Activated naive CD8-positive, alpha-beta T cell treated with anti-CD3 and anti-CD28 coated beads, Interleukin-2, amount 10 ng/mL, durations not matched to agents 7 days and 5 days (primary cell): ENCODE data around the gene MAZ. TPM values are rescaled to one million over a fixed set of nuclear protein-coding genes. Genes with fewer than 3 reads are reported as not detected.
"Not testable (repeated sequence)": the region's sequence is repeated elsewhere in the genome, so short reads cannot be mapped to it uniquely, and the experiment has no call there.

Experiments used
- ATAC-seq: fragments of 150-1000 bp; cut with Tn5 transposase; one replicate; pipeline ENCODE4 v1.10.0; 2021; ENCODE audit warnings: low read depth, moderate library complexity
- POLR2A ChIA-PET: fragments of 350-600 bp; sonication (Branson Sonifier 250); formaldehyde crosslinking; loops from one replicate; lab custom pipeline; 2021; ENCODE audit warnings: antibody characterized with exemption; lab: Charles Lee
- DNase-seq: peaks from one replicate; pipeline ENCODE4 v3.0.0; 2021
- H3K27ac Mint-ChIP-seq: one replicate; pipeline ENCODE4 v1.8.0; 2022; ENCODE audit warnings: mild to moderate bottlenecking, mixed read lengths
- H3K27me3 Mint-ChIP-seq: one replicate; pipeline ENCODE4 v1.8.0; 2022; ENCODE audit warnings: mild to moderate bottlenecking, moderate library complexity, mixed read lengths
- H3K36me3 Mint-ChIP-seq: one replicate; pipeline ENCODE4 v1.8.0; 2021; ENCODE audit warnings: mild to moderate bottlenecking, mixed read lengths
- H3K4me1 Mint-ChIP-seq: one replicate; pipeline ENCODE4 v1.8.0; 2021; ENCODE audit warnings: mixed read lengths
- H3K4me3 Mint-ChIP-seq: one replicate; pipeline ENCODE4 v1.8.0; 2022; ENCODE audit warnings: mild to moderate bottlenecking, moderate library complexity, mixed read lengths
- H3K9me3 Mint-ChIP-seq: one replicate; pipeline ENCODE4 v1.8.0; 2021; ENCODE audit warnings: mixed read lengths
- total RNA-seq, 2 experiments: library from RNA; stranded (reverse); gene quantifications; one replicate each; pipeline ENCODE4 v1.2.3, GENCODE V29; 2021

Gene MAZ
- 100 to 1,000 TPM; 395 to 418 TPM for total RNA-seq

DNA sequence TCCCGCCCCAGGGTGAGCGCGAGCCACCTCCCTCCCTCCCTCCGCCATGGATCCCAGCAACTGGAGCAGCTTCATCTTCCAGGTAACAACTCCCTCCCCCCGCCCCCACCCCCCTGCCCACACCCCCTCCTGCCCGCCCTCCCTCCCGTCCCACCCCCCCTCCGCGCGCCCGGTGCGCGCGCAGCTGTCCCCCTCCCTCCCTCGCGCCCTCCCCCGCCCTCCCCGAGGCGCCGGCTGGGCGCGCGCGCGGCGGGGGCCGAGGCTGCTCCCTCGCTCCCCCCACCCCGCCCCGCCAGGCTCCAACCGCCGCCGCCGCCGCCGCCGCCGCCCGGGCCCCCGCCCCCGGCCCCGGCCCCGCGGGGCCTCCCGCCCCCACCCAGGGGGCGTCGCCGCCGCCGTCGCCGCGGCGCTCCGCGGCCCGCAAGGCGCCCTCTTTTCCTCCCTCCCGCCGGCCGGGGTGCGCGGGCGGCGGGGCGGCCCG lies at the start of gene MAZ:
Gene MAZ (plus strand): TSS at position 431 of the 481 bp plus-strand sequence. CDS start 173 bp downstream, outside the sequence.
- no peaks in the 10 kb centered on the region for H3K27me3 Mint-ChIP-seq
- H3K4me3 Mint-ChIP-seq, result peak within 1 kb of the TSS; percentile 100
- DNase-seq (peak; percentile 82), ATAC-seq (no peak)
- peaks cover 36% of the 10 kb centered on the region for H3K4me1 Mint-ChIP-seq
- POLR2A ChIA-PET, result interaction anchor here (0.5 to 8.7 kb wide), 11 partner anchors 11 to 1296 kb away, joined by 3 to 165 read pairs (median 12); partner anchors contain the start of genes ALDOA, C16orf54, KCTD13 and KIF22
- peaks cover 50% of the 10 kb centered on the region for H3K36me3 Mint-ChIP-seq
- no peaks in the 10 kb centered on the region for H3K9me3 Mint-ChIP-seq
- H3K27ac Mint-ChIP-seq, result peak within 1 kb of the TSS; percentile 98

DNA sequence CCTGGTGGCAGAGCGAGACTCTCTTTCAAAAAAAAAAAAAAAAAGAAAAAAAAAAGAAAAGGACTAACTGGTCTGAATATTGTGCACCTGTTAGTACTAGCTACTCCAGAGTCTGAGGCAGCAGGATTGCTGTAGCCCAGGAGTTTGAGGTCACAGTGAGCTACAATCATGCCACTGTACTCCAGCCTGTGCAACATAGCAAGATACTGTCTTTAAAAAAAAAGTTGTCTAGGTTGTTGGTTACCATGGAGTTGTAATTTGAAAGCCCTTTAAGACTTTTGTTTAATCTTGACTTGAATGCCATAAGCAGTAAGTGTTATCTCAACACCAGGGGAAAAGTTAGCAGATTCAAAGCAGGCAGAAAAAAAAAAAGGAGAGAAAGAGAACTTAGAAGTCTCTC lies 49.7 kb upstream of the MAZ start:
- ATAC-seq (no peak), DNase-seq (no peak)
- no peak overlapping the region for H3K4me3 Mint-ChIP-seq
- peaks cover 12% of the 10 kb centered on the region for H3K4me1 Mint-ChIP-seq
- POLR2A ChIA-PET, result interaction anchor here (0.7 to 1.4 kb wide), 3 partner anchors 33 to 154 kb away, joined by 3 to 7 read pairs (median 4); no protein-coding TSS in a partner anchor
- H3K27me3 Mint-ChIP-seq, result no peaks in the 10 kb centered on the region
- H3K27ac Mint-ChIP-seq, result no peak overlapping the region
- no peaks in the 10 kb centered on the region for H3K36me3 Mint-ChIP-seq
- H3K9me3 Mint-ChIP-seq, result no peaks in the 10 kb centered on the region

DNA sequence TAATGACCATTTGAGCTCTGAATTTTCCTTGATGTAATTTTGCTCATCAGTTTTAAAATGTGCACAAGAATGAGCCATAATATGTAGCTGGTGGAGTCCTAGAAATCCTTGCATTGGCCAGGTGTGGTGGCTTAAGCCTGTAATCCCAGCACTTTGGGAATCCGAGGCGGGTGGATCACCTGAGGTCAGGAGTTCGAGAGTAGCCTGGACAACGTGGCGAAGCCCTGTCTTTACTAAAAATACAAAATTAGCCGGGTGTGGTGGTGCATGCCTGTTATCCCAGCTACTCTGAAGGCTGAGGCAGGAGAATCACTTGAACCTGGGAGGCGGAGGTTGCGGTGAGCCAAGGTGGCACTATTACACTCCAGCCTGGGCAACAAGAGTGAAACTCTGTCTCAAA lies 49.2 kb upstream of the MAZ start:
- ATAC-seq, H3K4me3 Mint-ChIP-seq, H3K27ac Mint-ChIP-seq, H3K36me3 Mint-ChIP-seq, H3K9me3 Mint-ChIP-seq, DNase-seq, H3K27me3 Mint-ChIP-seq: not testable (repeated sequence)
- H3K4me1 Mint-ChIP-seq, result peaks cover 12% of the 10 kb centered on the region
- POLR2A ChIA-PET, result interaction anchor here (0.7 to 1.4 kb wide), 2 partner anchors 32 to 65 kb away, joined by 4 to 7 read pairs; no protein-coding TSS in a partner anchor

DNA sequence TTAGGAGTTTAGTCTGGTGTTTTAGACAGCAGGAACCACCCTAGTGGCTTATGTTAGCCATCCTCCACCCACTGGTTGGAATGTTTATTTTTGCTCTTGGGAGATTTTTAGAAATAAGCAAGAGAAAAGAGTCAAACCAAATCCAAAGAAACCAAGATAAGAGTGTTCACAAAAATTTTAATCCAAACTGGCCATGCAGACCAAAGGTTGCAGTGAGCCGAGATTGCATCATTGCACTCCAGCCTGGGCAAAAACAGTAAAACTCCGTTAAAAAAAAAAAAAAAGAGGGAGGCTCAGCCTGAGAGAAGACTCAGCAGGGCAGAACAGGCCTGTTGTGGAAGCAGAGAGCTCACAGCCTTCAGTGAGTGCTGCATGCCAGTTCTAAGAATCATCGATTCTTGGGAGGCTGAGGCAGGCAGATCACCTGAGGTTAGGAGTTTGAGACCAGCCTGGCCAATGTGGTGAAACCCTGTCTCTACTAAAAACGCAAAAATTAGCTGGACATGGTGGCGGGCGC lies 48.3 kb upstream of the MAZ start:
- no peak overlapping the region for H3K27ac Mint-ChIP-seq
- POLR2A ChIA-PET, result no interaction called here
- H3K4me1 Mint-ChIP-seq, result peaks cover 12% of the 10 kb centered on the region
- no peaks in the 10 kb centered on the region for H3K9me3 Mint-ChIP-seq
- H3K36me3 Mint-ChIP-seq, result no peaks in the 10 kb centered on the region
- no peak for ATAC-seq
- no peak overlapping the region for H3K4me3 Mint-ChIP-seq
- no peak for DNase-seq
- no peaks in the 10 kb centered on the region for H3K27me3 Mint-ChIP-seq

GRCh38 chr16:29760567-29761279 lies 45.6 kb upstream of the MAZ start:
- no peaks in the 10 kb centered on the region for H3K27me3 Mint-ChIP-seq
- ATAC-seq, result no peak
- POLR2A ChIA-PET, result no interaction called here

GRCh38 chr16:29761280-29761651 lies 45.1 kb upstream of the MAZ start:
- not testable (repeated sequence) for H3K9me3 Mint-ChIP-seq, H3K4me3 Mint-ChIP-seq, ATAC-seq, H3K4me1 Mint-ChIP-seq, DNase-seq, H3K27me3 Mint-ChIP-seq, H3K27ac Mint-ChIP-seq, H3K36me3 Mint-ChIP-seq
- POLR2A ChIA-PET, result interaction anchor here (0.7 kb wide), 1 partner anchor 262 kb away, joined by 4 read pairs; no protein-coding TSS in a partner anchor

More at GRCh38 chr16:29760567-29761279, 45.6 kb upstream of the MAZ start:
- Mint-ChIP-seq H3K36me3 (no peaks in the 10 kb centered on the region), H3K4me1 (peaks cover 5% of the 10 kb centered on the region), H3K9me3 (no peaks in the 10 kb centered on the region), H3K4me3 (no peak overlapping the region), H3K27ac (peak overlapping the region; percentile 34)
- no peak for DNase-seq

DNA sequence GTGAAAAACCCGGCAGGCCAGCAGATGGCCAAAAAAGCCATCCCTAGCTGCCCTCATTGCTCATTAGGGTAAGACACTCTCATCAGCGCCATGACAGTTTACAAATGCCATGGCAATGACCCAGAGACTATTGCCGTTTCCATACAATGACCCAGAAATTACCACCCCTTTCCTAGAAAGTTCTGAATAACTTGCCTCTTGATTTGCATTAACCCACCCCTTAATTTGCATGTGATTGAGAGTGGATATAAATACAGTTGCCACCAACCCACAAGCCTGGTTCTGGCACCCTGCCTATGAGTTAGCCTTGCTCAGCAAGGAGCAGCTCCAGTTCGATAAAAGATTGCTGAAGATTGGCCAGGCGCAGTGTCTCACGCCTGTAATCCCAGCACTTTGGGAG lies 44.4 kb upstream of the MAZ start:
- Mint-ChIP-seq H3K4me1 (peaks cover 2% of the 10 kb centered on the region), H3K9me3 (no peaks in the 10 kb centered on the region), H3K27me3 (no peaks in the 10 kb centered on the region), H3K27ac (no peak overlapping the region), H3K36me3 (no peaks in the 10 kb centered on the region), H3K4me3 (no peak overlapping the region)
- DNase-seq, result no peak
- no peak for ATAC-seq
- POLR2A ChIA-PET, result interaction anchor here (0.7 kb wide), 1 partner anchor 262 kb away, joined by 4 read pairs; no protein-coding TSS in a partner anchor

DNA sequence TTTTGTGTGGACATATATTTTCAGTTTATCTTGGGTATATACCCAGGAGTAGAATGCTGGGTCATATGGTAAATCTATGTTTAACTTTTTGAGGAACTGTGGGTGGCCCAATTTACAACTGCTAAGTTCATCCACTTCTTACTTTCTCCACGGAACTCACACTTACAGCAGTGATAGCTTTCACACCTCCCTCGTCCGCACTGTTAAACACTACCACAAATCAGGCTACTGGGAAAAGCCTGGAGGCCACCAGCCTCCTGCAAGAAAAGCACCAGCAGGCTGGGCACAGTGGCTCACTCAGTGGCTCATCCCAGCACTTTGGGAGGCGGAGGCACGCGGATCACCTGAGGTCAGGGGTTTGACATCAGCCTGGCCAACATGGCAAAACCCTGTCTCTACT lies 43.0 kb upstream of the MAZ start:
- Mint-ChIP-seq H3K4me3 (no peak overlapping the region), H3K27me3 (no peaks in the 10 kb centered on the region), H3K27ac (no peak overlapping the region), H3K36me3 (no peaks in the 10 kb centered on the region), H3K9me3 (no peaks in the 10 kb centered on the region), H3K4me1 (peaks cover 2% of the 10 kb centered on the region)
- DNase-seq (no peak), ATAC-seq (no peak)
- POLR2A ChIA-PET, result no interaction called here

- Mint-ChIP-seq H3K4me1 (peaks cover under 1% of the 10 kb centered on the region), H3K27me3 (no peaks in the 10 kb centered on the region), H3K36me3 (no peaks in the 10 kb centered on the region), H3K4me3 (no peak overlapping the region), H3K27ac (no peak overlapping the region), H3K9me3 (no peaks in the 10 kb centered on the region)
- no peak for DNase-seq
- POLR2A ChIA-PET, result no interaction called here
- ATAC-seq, result no peak
Measured at GRCh38 chr16:29765167-29766032, 40.9 kb upstream of the MAZ start.

DNA sequence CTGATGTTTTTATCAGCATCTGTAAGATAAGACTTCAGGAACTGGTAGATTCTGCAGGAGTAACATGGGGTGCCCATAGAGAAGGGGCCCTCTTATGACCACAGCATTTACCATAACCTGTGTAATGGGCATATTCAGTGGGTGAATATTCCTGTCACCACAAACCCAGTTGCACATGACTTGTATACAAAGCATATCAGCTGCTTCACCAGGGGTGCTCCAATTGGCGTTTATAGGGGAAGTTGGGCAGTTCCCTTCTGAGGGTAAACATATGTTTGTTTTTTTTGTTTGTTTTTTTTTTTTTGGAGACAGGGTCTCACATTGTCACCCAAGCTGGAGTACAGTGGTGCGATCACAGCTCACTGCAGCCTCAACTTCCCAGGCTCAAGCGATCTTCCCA lies 39.8 kb upstream of the MAZ start:
- ATAC-seq (no peak), DNase-seq (no peak)
- Mint-ChIP-seq H3K4me1 (peaks cover 4% of the 10 kb centered on the region), H3K4me3 (no peak overlapping the region), H3K36me3 (no peaks in the 10 kb centered on the region), H3K9me3 (no peaks in the 10 kb centered on the region), H3K27ac (no peak overlapping the region), H3K27me3 (no peaks in the 10 kb centered on the region)
- POLR2A ChIA-PET, result interaction anchor here (0.7 kb wide), 1 partner anchor 21 kb away, joined by 4 read pairs; the partner anchor contains the start of gene C16orf54

GRCh38 chr16:29767062-29767461 lies 39.3 kb upstream of the MAZ start:
- no peak for DNase-seq
- peaks cover 4% of the 10 kb centered on the region for H3K4me1 Mint-ChIP-seq
- no peaks in the 10 kb centered on the region for H3K27me3 Mint-ChIP-seq
- POLR2A ChIA-PET, result interaction anchor here (0.7 kb wide), 1 partner anchor 21 kb away, joined by 4 read pairs; the partner anchor contains the start of gene C16orf54
- no peaks in the 10 kb centered on the region for H3K9me3 Mint-ChIP-seq
- no peak for ATAC-seq
- no peak overlapping the region for H3K4me3 Mint-ChIP-seq
- H3K36me3 Mint-ChIP-seq, result no peaks in the 10 kb centered on the region
- H3K27ac Mint-ChIP-seq, result no peak overlapping the region

GRCh38 chr16:29769507-29769906 lies 36.8 kb upstream of the MAZ start:
- Mint-ChIP-seq H3K4me3 (no peak overlapping the region), H3K9me3 (no peaks in the 10 kb centered on the region), H3K27me3 (no peaks in the 10 kb centered on the region), H3K36me3 (no peaks in the 10 kb centered on the region), H3K27ac (no peak overlapping the region), H3K4me1 (peaks cover 4% of the 10 kb centered on the region)
- DNase-seq (no peak), ATAC-seq (no peak)
- POLR2A ChIA-PET, result interaction anchor here (0.6 kb wide), 1 partner anchor 24 kb away, joined by 3 read pairs; the partner anchor contains the start of gene C16orf54
